G401.6 (cell line): ENCODE results near the gene SLC35F1.
"Not testable (repeated sequence)": the region's sequence is repeated elsewhere in the genome, so short reads cannot be mapped to it uniquely, and the experiment has no call there.

Experiments
- FAIRE-seq: peaks from 2 replicates; lab custom pipeline; 2012; peaks lifted over from hg19 to GRCh38; lab: Jason Lieb, UNC

Gene SLC35F1

DNA sequence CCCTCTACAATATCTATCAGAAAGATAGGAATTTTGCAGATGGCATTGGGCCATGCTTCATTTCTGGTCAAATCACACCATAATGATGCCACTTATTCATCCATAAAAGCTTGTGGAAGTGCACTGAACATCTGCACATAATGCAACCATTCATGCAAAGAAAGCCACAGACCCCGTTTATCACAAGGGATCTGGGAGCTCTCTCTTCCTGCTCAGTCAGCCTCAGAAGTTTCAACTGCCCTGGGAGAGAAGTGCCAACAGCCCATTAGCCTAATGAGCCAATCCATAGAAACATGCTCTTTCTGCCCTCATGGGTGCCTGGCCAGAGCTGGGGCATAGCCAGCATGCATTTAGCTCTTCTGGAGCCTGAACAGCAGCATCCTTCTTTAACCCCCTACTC, 85.8 kb downstream of the SLC35F1 start:
- no peak for FAIRE-seq

DNA sequence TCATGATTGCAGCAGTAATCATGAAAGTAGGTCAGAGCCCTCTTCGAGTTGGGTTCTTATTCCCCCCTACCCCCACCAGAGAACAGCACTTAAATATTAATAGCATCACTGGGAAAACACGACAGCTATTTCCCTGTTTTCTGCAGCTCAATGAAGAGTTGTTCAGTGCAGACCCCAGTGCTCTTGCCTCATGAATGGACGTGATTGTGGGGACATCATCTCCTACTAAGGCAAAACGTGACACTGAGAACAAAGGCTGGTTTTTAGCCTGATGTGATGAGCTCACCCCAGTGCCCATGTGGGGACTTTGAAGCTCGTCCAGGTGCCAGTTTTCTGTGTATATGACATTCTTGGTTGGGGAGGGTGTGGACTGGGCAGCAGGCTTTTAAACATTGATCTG, 105.9 kb downstream of the SLC35F1 start:
- no peak for FAIRE-seq

DNA sequence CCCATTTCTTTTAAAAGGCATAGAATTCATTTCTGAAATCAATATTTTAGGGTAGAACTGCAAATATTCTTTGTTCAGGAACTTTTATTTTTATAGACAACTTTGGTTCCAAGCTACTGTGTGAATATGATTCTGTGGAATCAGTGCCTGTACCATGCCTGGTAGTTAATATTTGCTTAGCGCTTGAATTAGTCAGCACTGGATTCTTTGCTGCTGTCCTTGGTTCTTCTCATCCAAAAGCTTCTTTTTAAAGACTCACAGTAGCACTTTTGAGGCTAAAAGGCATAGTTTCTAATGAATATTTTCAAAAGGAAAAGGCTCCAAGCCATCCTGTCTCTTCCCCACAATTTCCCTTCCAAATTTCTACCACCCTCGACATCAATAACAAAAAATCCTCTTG, 109.5 kb downstream of the SLC35F1 start:
- no peak for FAIRE-seq

DNA sequence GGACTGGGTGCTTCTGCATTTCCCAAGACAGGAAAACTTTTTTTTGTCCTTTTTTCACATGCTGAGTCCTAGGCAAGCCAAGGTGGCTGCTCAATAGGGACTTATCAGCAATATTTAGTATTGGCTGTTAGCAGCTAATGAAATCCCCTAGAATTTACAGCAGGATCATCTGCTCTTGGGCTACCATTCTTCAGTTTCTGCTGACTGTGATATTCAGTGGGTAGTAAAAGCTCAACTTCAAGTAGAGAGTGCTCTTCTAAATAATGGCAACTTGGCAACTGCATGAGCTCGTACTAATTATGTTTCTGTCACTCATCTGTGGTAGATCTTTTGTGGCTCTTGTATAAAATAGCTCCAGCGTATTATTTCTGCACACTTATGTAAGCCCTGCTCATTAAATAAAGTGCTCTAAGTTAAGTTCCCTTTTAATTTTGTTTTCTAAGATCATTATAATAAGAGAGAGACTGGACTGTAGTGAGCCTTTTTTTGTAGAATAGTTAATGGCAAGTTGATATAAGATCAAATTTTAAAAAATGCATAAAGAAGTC, 110.3 kb downstream of the SLC35F1 start:
- FAIRE-seq = no peak

DNA sequence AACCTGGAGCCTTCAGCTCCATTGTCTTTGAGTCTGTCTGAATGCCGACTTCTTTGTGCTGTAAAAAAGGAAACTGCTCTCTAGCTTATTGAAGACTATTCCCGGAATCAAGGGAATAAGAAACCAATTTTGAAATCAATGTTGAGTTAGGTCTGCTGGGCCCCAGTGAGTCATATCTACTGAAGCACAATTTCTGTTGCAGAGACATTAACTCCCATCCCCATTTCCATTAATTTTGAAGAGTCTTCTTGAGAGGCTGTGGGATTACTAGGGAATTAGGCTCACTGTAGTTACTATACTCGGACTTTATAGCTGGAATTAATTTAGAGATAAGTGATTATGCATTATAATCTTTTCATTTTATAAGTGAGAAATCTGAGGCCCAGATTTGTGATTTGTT, 116.7 kb downstream of the SLC35F1 start:
- no peak for FAIRE-seq

DNA sequence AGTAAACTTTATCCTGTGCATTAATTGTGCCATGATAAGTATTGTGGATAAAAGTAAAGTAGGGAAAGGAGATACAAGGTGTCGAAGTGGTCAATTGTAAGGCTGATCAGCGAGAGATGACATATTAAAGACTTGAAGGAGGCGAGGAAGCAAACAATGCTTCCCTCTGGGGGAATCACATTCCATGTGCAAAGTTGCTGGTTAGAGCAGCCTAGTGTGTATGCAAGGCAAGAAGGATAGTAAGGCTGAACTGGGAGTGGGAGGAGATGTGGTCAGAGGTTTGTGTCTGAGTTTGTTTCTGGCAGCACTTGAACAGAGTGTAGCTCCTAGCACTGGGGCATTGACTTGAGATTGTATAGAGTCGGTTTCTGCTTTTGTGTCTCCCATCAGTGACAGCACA, 122.9 kb downstream of the SLC35F1 start:
- FAIRE-seq = no peak

DNA sequence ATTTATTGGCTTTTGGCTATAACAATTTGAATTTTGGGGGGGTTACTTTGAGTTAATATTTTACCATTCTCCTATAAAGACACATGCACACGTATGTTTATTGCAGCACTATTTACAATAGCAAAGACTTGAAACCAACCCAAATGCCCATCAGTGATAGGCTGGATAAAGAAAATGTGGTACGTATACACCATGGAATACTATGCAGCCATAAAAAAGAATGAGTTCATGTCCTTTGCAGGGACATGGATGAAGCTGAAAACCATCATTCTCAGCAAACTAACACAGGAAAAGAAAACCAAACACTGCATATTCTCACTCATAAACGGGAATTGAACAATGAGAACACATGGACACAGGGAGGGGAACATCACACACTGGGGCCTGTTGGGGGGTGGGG, 130.4 kb downstream of the SLC35F1 start:
- not testable (repeated sequence) for FAIRE-seq

DNA sequence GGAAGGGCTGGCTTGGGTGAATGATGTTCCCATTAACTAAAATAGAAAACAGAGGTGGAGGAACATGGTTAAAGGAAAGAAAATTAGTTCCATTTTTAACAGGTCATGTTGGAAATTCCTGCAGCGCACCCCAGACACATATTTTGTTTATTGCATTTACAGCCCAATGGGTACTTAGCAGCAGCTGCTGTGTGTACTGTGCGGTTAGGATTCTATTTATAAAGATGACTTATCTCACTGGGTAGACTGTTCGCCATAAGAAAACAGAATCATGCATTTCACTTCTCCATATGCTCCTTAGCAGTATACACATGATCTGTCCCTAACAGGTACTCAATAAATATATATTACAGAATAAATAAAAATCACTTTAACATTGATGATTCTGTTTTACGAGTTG, 135.8 kb downstream of the SLC35F1 start:
- FAIRE-seq = no peak

DNA sequence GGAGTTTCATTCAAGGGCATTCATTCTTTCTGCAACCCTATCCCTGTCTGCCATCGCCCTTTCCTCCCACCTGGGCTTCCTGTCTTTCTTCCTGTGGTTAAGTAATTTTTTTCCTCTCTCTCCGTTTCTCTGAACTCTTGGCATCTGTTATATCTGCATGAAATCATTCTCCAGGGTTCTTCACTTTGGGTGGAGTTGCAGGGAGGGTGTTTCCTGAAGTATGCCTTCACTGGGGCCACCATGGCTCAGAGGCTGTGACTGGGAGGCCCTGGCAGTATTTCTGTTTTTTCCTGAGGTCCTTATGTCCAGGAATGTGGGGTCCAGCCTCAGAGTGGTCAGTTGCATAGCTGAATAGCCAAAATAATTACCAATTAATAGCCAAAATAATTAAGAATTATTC, 137.2 kb downstream of the SLC35F1 start:
- no peak for FAIRE-seq

DNA sequence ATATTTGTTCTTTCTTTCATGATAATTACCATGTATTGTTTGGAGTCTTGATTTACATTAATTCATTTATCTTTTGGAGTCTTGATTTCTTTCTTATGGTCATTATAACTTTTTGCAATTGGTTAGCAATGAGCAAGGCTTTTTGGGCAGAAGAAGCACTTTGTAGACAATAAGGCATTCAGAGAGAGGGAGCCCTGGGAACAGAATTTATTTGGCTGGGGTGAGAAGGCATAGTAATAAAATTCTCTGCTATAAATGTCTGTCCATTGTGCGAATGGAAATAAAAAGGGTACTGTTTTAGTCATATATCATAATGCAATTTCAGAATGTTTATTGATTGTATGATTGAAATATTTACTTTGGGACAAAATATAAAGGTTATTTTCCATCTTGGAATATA, 147.0 kb downstream of the SLC35F1 start:
- FAIRE-seq = no peak

DNA sequence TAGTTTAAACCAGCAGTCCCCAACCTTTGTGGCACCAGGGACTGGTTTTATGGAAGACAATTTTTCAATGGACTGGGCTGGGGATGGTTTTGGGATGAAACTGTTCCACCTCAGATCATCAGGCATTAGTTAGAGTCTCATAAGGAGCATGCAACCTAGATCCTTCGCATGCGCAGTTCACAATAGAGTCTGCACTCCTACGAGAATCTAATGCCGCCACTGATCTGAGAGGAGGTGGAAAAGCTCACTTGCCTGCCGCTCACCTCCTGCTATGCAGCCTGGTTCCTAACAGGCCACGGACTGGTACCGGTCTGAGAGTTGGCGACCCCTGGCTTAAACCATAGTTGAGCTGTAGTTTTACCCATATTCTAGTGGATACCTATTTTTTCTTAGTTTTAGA, 154.6 kb downstream of the SLC35F1 start:
- no peak for FAIRE-seq

DNA sequence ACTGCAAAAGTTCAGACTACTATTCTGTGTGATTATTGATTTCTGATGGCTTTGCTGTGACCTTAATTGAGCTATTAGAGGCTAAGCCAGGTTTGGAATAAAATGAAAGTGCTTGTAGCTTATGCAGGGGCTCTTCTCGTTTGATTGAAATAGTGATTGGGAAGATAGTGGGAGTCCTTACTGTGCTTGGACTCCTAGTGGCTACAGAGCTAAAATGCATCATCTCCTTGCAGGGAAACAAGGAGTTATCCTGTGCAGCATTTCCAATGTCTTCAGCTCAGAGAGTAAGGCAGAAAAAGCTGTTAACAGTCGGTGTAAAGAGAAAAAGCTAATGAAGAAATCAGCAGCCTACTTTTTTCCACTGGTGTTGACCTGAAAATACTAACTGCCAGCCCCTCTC, 173.5 kb downstream of the SLC35F1 start:
- FAIRE-seq = no peak

DNA sequence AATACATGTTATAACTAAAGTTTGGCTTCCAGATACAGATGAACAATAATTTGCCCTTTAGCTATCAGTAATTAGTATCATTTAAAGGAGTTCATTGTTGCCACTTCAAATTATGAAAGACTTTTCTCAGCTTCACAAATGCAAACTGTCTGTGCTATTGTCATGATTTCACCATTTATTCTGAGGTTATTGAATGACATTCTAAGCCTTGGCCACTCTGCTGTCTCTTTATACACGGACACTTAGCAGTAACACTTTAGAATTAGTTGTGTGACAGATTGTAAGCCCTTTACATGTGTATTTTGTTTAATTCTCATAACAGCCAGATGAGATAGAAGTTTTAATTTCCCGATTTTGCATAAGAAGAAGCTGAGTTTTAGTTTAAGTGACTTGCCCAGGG, 176.6 kb downstream of the SLC35F1 start:
- FAIRE-seq = no peak

DNA sequence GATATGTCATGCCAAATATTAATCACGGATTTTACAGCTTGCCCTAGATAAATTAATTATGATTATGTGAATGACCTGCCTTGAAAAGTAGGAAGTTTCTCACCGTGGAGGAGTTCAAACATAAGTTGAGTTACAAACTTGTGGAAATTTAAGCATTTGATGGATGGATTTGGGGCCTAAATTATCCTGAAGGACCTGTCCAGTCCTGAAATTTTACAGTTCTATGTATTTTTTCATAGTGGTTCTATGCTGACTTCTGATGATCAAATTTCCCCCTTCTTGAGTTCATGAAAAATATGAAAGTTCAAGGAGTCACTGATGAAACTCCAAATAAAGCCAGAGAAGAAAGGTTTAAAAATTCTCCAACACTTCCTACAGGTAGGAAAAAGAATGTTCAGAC, 178.6 kb downstream of the SLC35F1 start:
- no peak for FAIRE-seq

DNA sequence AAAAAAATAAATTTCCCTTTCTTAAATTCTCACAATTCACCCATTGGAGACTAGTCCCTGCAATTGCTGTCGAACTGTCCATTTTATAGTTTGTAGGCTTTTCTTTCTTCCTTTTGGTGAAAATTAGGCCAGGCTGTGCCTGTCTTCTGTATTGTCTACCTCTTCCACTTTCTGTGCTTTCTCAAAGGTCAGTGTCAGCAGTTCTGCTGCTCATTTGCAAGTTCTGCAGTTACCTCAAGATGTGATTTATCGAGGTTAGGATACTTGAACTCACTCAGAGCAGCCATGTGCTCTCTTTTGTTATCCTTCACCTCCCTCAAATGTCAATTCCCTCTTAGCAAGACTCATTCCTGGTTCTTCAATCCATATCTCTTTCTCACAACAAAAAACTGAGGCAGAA, 179.1 kb downstream of the SLC35F1 start:
- FAIRE-seq = no peak

DNA sequence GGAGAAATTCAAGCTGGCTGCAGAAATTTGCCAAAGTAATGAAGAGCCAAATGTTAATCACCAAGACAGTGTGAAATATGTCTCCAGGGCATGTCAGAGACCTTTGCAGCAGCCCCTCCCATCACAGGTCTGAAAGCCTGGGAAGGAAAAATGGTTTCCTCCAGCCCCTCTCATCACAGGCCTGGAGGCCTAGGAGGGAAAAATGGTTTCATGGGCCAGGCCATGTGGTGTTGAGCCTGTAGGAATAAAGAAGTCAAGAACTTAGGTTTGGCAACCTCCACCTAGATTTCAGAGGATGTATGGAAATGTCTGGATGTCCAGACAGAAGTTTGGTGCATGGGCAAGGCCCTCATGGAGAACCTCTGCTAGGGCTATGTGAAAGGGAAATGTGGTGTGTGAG, 185.0 kb downstream of the SLC35F1 start:
- FAIRE-seq = no peak

DNA sequence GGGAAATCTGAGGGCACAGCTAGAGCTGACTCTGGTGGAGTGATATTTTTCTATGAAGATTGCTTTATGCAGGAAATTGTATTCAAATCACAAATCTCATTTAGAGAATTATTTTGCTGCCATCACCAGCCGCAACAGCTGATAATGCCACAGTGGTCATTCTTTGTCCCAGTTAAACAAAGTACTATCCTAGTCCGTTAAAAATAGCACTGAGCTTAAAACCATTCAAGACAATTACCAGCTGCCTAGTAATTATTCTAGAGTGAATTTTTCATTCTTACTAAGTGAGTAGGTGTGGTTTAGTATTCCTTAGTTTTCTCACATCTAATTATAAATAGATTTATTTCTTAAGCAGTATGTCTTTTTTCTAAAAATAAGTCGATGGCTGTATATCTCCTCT, 190.5 kb downstream of the SLC35F1 start:
- FAIRE-seq = no peak

DNA sequence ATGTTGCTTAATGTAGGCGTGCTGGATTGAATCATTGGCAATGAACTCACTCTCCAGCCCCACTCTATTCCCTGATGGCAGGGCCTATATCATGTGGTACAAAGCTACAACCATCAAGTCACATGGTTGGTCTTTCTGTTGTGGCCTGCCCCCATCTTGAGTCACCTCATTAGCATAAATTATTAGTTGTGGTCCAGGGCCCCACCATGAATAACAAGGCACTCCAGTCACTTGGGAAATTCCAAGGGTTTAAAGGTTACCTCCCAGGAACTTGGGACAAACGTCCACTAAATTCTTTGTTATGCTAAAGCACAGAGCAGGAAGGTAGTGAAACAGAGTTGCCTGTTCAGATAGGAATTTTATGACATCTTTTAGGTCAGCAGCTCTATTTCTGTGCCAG, 193.7 kb downstream of the SLC35F1 start:
- FAIRE-seq = no peak

DNA sequence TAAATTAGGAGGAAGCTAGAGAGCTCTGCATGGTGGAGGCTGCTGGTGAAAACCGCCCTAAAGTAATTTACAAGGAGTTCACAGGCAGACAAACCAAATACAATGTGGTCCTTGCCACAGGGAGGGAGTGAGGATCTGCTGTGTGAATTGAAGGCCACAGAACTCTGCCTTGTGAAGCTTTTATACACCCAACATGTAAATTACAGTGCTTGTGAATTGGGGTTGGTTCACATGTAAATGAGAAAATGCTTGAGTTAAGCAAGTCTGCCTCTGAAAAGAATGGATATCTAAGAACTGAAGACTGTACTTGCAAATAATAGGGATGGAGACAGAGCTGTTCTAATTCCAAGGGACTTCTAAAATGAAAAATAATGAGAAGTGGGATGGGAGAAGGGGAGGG, 194.2 kb downstream of the SLC35F1 start:
- no peak for FAIRE-seq

DNA sequence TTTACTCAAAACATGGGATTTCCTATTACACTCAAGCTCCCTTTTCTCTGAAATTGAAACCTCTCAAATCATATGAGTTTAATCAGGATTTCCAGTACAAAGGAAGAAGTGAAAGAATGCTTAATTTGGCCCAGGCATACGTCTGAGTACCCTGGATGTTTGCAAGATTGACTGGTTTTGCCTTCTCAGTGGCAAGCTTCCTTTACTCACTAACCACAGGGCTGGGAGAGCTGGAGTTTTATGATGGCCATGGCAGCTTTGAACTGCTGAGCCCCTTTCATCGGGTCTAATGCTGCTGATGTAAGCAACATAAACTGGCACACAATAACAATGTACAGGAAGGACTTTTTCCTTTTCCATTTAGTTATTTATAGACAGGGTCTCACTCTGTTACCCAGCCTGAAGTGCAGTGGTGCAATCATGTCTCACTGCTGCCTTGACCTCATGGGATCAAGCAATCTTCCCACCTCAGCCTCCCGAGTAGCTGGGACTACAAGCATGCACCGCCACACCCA, 194.8 kb downstream of the SLC35F1 start:
- no peak for FAIRE-seq

DNA sequence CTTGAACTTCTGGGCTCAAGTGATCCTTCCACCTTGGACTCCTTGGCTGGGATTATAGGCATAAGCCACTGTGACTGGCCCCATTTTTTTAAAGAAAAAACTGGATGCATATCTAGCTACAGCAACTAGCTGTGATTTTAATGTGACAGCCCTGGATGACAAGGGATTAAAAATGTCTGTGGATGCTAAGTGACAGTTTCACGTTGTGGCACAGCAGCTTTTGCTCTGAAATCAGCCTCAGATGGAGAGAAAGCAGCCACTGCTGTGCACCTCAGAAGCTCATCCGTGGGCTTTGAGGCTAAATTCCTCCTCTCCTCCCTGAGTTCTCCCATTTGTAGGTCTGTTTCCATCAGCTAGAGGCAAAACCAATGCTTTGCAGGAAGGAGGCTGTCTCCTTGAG, 195.3 kb downstream of the SLC35F1 start:
- FAIRE-seq = no peak

DNA sequence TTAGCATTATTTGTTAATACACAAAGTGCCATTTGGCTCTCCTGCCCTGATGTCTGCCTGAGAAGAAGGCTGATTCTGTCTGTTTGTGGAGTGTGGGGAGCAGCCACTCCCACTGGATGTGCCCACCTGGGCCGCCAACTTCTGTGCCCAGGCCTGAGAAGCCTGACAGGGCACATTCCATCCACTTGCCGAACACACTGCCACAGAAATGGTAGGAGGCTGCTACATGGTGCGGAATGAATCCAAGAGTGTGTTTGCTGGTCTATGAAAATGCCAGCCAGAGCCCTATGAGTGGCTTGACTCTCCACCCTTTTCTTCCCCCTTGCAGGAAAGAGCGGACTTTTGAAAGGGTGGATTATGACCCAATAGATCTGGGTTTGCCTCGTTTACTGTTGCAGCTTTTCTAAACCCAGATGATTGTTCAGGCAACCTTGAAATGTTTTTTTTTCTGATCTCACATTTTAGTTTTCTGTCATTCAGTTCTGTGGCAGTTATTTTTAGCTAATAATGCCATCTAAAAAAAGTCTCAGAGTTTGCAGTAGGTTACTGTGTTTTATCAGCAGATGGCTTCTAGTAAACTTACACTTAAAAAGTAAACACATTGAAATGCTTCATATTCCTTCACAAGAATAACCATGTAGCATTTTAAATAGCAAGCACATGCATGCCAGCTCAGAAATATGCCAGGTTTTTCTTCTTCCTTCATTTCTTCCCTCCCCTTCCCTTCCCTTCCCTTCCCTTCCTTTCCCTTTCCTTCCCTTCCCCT, 196.5 kb downstream of the SLC35F1 start:
- FAIRE-seq = no peak

DNA sequence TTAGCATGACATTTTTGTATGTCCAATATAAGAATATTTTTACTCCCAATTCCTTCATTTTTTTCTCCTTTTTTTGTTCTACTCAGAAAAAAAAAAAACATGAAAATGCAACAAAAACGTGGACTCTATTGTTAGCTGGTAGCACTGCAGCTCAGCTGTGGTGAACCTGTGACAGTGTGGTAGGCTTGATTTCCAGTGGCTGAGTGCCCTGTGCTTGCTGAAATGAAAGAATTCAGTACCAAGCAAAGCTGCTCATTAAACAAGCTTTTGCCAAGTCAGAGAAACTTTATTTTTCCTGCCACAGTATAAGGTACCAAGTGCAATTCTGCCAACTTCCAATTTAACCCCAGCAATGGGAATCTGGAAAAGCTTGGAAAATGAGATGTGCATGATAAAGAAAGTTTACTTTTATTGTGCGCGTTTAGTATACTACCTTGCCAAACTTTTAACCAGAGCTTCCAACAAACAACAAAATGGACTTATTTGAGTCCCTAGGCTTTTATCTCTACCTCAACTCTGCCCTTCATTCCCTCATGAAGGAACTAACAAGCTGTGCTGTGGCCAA, 215.2 kb downstream of the SLC35F1 start:
- FAIRE-seq = no peak

DNA sequence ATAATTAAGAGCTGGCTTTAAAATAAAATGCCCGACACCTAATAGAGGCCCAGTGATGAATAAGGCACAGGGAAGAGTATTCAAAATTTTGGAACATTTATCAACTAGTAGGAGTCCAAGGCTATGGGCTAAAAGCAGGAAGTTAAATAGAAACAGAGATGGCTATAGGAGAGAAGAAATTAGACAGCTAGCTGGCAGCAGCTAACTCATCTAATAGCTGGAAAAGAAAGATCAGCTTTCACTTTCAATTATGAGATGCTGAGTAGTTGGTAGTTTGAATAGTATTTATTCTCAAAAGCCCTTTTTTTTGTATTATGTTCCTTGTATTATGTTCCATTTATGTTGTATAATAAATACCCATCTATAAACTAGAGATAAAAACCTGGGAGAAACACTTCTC, 215.7 kb downstream of the SLC35F1 start:
- FAIRE-seq = no peak
